DMS79 treated with DMSO at 0.1 percent for 48 hours (cell line): ENCODE results near the gene CADM4.
A peak's percentile ranks its signal among the peaks of the same experiment; 100 is the strongest.
"Not testable (repeated sequence)": the region's sequence is repeated elsewhere in the genome, so short reads cannot be mapped to it uniquely, and the experiment has no call there.

ENCODE experiments used
- DNase-seq: peaks from one replicate; lab custom pipeline; 2025; lab: John Stamatoyannopoulos, UW

CADM4 gene, protein sequence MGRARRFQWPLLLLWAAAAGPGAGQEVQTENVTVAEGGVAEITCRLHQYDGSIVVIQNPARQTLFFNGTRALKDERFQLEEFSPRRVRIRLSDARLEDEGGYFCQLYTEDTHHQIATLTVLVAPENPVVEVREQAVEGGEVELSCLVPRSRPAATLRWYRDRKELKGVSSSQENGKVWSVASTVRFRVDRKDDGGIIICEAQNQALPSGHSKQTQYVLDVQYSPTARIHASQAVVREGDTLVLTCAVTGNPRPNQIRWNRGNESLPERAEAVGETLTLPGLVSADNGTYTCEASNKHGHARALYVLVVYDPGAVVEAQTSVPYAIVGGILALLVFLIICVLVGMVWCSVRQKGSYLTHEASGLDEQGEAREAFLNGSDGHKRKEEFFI

DNA sequence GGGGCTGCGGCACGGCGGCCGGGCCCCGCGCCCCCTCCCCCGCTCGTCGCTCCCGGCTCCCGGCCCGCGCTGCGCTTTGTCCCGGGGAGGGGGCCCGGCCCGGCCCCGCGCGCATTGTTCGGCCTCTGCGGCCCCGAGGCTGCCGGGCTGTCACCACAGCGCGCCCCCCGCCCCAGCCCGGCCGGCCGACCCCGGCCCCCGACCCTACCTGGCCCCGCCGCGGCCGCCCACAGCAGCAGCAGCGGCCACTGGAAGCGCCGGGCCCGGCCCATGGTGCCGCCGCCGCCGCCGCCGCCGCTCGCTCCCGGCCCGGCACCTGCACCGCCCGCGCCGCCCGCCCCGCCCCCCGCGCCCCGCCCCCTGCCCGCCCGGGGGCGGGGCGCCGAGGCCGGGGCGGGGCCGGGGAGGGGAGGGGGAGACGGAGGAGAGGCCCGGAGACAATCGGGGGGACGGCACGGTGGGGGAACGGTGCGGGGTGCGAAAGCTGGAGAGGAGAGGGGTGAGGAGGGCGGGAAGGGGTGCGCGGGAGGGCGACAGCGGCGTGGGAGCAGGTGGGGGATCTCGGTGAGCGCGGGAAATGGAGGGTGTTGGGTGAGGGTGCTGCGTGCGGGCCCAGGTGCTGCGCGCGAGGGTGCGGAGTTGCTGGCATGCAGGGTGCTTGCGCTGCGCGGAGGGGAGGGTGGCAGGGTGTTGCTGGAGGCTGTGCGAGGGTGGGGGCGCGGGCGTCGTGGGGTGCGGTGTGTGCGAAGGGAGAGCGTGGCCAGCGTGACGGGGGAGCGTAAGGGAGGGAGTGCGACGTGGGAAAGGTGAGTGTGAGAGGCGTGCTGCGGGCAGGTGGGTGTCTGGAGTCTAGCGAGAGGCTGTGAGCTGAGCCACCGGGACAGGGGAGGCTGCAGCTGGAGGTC, at the start of gene CADM4:
Gene CADM4 (minus strand): TSS at position 332 of the 905 bp plus-strand sequence. CDS start 60 bp downstream, at position 272.
- DNase-seq, result peak; percentile 22

DNA sequence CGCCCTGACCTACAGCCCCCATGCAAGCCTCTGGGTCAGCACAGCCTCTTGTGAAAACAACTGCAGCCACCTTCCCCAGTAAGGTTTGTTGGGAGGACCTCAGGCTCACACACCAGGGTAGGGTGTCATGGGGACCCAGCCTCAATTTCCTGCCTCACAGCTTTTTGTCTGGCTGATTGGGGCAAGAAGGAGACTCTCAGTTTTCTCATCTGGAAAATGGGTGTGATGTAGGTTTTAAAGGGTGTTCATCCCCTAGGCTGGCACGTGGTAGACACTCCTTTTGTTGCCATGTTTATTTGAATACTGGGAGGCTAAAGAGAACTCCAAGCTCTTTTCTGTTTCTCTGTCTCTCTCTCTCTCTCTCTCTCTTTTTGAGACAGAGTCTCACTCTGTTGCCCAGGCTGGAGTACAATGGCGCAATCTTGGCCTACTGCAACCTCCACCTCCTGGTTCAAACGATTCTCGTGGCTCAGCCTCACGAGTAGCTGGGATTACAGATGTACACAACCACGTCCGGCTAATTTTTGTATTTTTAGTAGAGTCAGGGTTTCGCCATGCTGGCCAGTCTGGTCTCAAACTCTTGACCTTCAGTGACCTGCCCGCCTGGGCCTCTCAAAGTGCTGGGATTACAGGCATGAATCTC, 48.5 kb upstream of the CADM4 start:
- no peak for DNase-seq

DNA sequence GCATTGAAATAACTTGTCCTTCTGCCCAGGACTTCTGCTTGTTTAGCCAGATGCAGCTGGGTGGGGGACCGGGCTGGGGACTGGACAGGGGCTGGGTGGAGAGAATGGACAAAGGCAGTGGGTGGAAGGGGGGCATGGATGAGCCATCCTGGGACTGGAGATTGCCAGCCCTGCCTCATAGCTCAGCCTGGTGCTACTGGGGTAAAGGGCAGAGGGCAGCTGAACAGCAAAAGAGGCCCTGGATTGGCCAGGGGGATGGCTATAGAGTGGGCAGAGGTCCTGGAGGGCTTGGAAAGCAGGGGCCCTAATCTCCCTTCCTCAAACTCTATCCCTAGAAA, 48.0 kb upstream of the CADM4 start:
- no peak for DNase-seq

- DNase-seq, result no peak
These were observed 44.7 kb upstream of the CADM4 start for GRCh38 chr19:43684326-43684725.

GRCh38 chr19:43683905-43684304, 44.3 kb upstream of the CADM4 start:
- DNase-seq, result no peak

DNA sequence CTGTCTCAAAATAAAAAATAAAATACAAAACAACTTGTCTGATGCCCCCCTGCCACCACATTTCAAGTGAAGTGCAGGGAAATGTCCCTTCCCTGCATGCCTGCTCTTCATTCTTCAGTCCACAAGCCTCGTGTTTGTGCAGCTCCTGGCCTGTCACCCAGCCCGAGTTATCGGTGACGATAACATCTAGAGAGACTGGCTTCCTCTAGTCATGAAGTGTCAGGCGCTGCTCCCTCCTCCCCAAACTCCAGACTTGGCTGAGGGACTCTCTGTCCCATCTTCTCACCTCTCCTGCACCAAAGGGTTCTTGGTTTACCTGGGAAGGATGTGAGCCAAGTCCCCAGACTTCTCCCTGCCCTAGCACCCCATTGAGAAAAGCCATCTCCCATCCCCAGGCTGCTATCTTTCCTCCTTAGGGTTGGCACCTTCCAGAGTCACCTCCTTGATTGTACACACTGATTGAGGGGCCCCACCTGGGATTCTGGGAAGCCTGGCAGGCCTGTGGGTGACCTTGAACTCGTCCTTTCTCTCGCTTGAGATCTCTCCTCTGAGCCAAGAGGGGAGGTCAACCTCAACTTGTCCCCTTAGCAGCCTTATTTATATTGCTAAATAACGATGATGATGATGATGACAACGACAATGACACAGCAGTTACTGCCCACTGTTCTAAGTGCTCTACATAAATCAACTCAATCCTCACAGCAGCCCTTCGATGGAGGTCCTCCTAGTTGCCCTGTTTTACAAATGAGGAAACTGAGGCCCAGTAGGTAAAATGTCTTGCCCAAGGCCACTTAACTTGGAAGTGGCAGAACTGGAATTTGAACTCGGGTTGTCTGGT, 43.4 kb upstream of the CADM4 start:
- no peak for DNase-seq

- DNase-seq, result not testable (repeated sequence)
These were observed 42.6 kb upstream of the CADM4 start for GRCh38 chr19:43682269-43682668.

- no peak for DNase-seq
These were observed 42.2 kb upstream of the CADM4 start for GRCh38 chr19:43681821-43682220.

DNA sequence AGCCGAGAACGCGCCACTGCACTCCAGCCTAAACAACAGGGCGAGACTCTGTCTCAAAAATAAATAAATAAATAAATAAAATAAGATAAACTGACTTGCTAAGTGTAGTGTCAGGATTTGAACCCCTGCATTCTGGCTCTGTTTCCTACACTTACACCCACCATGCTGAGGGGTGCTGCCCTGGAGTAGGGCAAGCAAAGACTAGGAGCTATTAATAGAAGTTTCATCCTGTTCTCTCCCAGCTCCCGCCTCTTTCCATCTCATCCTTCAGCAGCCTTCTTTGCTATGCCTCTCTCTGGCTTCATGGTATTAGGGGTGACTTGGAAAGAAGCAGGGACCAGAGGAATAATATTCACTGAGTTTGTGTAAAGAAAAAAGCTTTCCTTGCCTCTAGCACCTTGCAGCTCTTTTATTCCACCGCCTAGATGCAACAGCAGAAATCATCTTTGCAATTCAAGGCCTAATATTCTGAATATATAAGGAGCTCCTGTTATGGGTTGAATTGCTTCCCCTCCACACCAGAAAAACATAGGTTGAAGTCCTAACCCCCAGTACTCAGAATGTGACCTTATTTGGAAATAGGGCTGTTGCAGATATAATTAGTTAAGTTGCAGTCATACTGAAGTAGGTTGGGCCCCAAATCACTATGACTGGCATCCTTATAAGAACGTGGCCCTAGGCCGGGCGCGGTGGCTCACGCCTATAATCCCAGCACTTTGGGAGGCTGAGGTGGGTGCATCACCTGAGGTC, 39.0 kb upstream of the CADM4 start:
- no peak for DNase-seq

DNA sequence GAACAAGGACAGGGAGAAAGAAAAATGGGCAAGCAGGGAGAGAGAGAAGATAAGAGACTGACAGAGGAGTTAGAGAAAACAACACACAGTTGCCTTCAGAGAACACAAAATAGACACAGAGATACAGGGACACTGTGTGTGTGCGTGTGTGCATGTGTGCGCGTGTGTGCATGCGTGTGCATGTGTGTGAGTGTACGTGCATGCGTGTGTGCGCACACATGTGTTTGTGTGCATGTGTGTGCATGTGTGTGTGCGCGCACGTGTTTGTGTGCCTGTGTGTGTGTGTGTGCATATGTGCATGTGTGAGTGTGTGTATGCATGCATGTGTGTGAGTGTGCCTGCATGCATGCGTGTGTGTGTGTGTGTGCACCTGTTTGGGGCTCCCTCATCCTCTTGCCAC, 36.3 kb upstream of the CADM4 start:
- DNase-seq, result no peak

GRCh38 chr19:43675269-43675879, 35.7 kb upstream of the CADM4 start:
- peak; percentile 21 for DNase-seq

GRCh38 chr19:43674596-43674995, 34.9 kb upstream of the CADM4 start:
- no peak for DNase-seq

GRCh38 chr19:43674183-43674582, 34.5 kb upstream of the CADM4 start:
- no peak for DNase-seq

DNA sequence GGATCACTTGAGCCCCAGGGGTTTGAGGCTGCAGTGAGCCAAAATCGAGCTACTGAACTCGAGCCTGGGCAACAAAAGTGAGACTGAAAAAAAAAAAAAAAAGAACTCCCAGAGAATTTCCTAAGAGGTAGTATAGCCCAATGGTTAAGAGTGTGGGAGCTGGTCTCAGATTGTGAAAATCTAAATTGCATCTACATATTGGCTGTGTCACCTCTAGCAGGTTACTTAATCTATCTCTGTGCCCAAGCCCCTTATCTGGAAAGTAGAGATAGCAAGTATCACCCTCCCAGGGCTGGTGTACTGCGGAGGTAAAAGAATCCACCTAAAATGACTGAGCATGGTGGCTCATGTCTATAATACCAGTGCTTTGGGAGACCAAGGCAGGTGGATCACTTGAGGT, 34.0 kb upstream of the CADM4 start:
- no peak for DNase-seq

DNA sequence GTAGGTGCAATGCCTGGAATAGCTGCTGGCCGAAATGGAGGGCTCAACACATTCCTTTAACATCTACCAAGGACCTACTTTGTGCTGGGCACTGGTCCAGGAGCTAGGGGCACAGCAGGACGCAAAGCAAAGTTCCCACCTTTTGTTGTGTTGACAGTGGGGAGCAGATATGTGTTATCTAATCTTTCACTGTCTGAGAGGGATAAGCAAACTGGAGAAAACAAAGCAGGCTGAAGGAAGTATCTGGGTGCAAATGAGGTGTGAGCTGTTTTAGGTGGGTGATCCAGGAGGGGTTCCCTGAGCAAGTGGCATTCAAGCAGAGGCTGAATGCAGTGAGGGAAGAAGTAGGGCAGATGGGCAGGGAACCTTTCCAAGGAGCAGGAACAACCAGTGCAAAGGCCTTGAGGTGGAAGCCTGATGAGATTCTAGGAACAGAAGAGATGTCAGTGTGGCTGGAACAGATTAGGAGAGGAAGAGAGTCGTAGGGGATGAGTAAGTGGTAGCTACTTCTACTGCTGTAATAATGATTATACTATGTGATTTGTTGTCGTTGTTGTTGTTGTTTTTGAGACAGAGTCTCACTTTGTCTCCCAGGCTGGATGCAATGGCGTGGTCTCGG, 32.5 kb upstream of the CADM4 start:
- no peak for DNase-seq

DNA sequence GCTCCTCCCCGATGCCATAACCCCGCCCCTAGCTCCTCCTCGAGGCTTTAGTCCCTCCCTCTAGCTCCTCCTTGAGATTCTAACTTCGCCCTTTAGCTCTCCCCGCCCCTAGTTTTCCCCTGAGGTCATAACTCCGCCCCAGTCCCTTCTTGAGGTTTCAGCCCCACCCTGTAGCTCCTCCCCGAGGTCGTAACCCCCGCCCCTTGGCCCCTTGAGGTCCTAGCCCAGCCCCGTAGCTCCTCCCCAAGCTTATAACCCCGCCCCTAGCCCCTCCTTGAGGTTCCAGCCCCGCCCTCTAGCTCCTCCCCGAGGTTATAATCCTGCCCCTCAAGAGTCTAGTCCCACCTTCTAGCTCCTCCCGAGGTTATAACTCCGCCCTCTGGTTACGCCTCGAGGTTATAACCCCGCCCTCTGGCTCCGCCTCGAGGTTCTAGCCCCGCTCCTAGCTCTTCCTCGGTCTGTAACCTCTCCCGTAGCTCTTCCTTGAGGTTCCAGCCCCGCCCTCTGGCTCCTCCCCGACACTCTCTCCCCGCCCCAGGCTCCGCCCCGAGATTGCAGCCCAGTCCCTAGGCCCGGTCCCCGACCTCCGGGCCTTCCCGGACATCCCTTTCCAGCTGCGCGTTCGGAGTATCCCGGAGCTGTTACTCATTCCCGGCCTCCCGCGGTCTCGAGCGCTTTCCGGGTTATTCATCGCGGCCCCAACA, 28.9 kb upstream of the CADM4 start:
- peak; percentile 98 for DNase-seq

- peak; percentile 87 for DNase-seq
These were observed 28.3 kb upstream of the CADM4 start for GRCh38 chr19:43667876-43668405.

DNA sequence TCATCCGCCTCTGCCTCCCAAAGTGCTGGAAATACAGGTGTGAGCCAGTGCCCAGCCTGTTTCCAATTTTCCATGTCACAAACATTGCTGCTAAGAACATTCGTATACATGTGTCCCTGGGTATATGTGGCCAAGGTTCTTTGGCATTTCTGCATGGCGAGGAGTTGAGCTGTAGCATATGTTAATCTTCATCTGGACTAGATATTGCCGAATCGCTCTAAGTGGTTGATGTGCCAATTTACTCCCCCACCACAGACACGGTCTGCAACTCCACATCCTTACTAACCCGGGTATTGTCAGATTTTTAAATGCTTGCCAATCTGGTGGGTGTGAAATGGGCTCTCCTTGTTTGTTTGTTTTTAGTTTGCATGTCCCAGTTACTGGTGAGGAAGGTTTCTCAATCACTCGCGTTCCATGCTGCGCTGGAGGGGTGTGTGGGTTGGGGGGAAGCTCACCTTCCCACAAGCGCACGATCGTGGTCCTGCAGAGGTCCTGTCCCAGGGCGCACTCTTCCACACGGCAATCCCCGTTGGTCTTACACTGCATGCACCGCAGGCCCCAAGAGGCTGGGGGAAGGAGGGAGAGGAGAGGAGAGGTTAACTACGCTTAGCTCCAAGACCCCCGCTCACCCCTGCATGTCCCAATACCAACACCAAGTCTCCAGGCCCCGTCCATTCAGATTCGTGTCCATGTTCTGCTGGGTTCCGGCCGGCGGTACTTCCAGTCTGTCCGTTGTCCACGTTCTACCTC, 27.7 kb upstream of the CADM4 start:
- DNase-seq, result peak; percentile 28
